Suprapubic skin (tissue), 4 donors: ENCODE measurements around the gene ZNF621. TPM values are rescaled to one million over a fixed set of nuclear protein-coding genes. Genes with fewer than 3 reads are reported as not detected.
"Not testable (repeated sequence)": the region's sequence is repeated elsewhere in the genome, so short reads cannot be mapped to it uniquely, and the experiment has no call there.

Experiments used
- DNase-seq, 2 donors: peaks; one replicate each; pipeline ENCODE4 v3.0.0-alpha.2; 2019; ENCODE audit warnings: low spot score in 2 of 2
- H3K27ac ChIP-seq: fragments of 200-600 bp; sonication (generic); one replicate; pipeline ENCODE4 v1.5.1; 2019
- H3K27me3 ChIP-seq: fragments of 200-600 bp; sonication (generic); one replicate; pipeline ENCODE4 v1.5.1; 2019
- H3K36me3 ChIP-seq: fragments of 200-600 bp; sonication (generic); one replicate; pipeline ENCODE4 v1.5.1; 2019
- H3K4me1 ChIP-seq: fragments of 200-600 bp; sonication (generic); one replicate; pipeline ENCODE4 v1.5.1; 2019
- H3K4me3 ChIP-seq: fragments of 200-600 bp; sonication (generic); one replicate; pipeline ENCODE4 v1.5.1; 2019; ENCODE audit warnings: mild to moderate bottlenecking
- H3K9me3 ChIP-seq: fragments of 200-600 bp; sonication (generic); one replicate; pipeline ENCODE4 v1.5.1; 2019
- EP300 ChIP-seq: sonication (generic); formaldehyde crosslinking; IDR thresholded peaks from one replicate; pipeline ENCODE4 v1.6.1; 2017; ENCODE audit warnings: antibody characterized with exemption
- POLR2A ChIP-seq, 2 donors: fragments of 450-650 bp; IDR thresholded peaks; one replicate each; pipeline ENCODE4 v1.6.1; 2017; ENCODE audit warnings: antibody characterized with exemption in 2 of 2, mild to moderate bottlenecking in 2 of 2, moderate library complexity in 2 of 2
- POLR2AphosphoS5 ChIP-seq, 3 donors: sonication (generic); formaldehyde crosslinking; IDR thresholded peaks; one replicate each; pipeline ENCODE4 v1.6.1; 2017; ENCODE audit warnings: antibody characterized with exemption in 3 of 3
- WGBS: methylation state at CpG from one replicate; pipeline ENCODE4 v1.1.5; 2018; 5-methylcytosine and 5-hydroxymethylcytosine counted together
- total RNA-seq, 4 donors: library from RNA; depleted of rRNA; stranded (reverse); fragments of >200 nt; gene quantifications; one replicate each; pipeline ENCODE4 v1.1.0, GENCODE V29; 2016
- TF ChIP-seq, protein P1 (sequence below), 2 donors: fragments of 200-600 bp in 1 of 2; fragments of 450-650 bp in 1 of 2; sonication (generic) in 1 of 2; IDR thresholded peaks; one replicate each; pipeline ENCODE4 v1.5.1; 2016 to 2019; ENCODE audit warnings: antibody characterized with exemption in 2 of 2, mild to moderate bottlenecking in 1 of 2, moderate library complexity in 1 of 2

ZNF621 gene
- total RNA-seq, 4 donors from 2014 or later, result 9.5 to 29.0 (median 14.6) TPM

DNA sequence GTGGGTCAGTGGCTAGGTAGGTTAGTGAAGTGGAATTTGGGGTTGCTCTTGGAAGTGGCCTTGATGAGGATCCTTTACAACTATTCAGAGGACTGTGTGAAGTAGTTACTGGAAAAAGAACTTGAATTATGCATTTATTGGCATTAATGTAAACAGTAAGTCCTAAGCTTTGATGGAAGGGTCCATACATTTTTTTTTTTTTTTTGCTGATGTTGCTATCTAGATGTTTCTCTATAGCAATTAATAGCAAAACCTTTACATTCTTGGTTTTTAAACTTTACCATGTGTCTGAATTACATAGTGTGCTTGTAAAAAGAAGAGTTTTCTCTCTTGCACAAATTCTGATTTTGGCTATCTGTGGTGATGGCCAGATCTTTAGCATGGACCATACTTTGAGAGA lies 9.5 kb downstream of the ZNF621 start:
- H3K36me3 ChIP-seq, result peaks cover 75% of the 10 kb centered on the region
- TF ChIP-seq POLR2A (IDR thresholded peaks at IDR 0.05), result no peak
- TF ChIP-seq, protein P1, sequence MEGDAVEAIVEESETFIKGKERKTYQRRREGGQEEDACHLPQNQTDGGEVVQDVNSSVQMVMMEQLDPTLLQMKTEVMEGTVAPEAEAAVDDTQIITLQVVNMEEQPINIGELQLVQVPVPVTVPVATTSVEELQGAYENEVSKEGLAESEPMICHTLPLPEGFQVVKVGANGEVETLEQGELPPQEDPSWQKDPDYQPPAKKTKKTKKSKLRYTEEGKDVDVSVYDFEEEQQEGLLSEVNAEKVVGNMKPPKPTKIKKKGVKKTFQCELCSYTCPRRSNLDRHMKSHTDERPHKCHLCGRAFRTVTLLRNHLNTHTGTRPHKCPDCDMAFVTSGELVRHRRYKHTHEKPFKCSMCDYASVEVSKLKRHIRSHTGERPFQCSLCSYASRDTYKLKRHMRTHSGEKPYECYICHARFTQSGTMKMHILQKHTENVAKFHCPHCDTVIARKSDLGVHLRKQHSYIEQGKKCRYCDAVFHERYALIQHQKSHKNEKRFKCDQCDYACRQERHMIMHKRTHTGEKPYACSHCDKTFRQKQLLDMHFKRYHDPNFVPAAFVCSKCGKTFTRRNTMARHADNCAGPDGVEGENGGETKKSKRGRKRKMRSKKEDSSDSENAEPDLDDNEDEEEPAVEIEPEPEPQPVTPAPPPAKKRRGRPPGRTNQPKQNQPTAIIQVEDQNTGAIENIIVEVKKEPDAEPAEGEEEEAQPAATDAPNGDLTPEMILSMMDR (IDR thresholded peaks at IDR 0.05), result no peak

DNA sequence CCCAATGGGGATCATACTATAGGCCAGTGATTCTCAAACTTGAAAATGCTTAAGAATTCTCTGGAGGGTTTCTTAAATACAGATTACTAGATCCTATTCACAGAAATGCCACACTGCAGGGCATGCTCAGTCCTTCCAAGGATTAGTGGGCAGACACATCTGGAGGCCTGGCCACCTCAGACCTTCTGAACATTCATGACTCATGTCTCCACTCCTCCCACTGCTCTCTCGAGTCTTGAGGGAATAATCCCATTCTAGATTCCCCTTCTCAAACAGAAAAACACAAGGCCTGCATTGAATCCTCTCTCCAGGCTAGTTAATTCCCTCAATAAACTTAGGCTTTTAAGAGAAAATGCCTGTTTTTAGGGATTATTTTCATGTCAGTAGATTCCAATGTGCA lies 22.1 kb downstream of the ZNF621 start:
- no peaks in the 10 kb centered on the region for H3K36me3 ChIP-seq
- no peaks in the 10 kb centered on the region for H3K27me3 ChIP-seq
- no peaks in the 10 kb centered on the region for H3K9me3 ChIP-seq
- no peak overlapping the region for H3K4me3 ChIP-seq
- H3K4me1 ChIP-seq, result no peaks in the 10 kb centered on the region
- no peak overlapping the region for H3K27ac ChIP-seq
- DNase-seq, result no peak
- TF ChIP-seq POLR2AphosphoS5 (IDR thresholded peaks at IDR 0.05) (no peak), EP300 (no peak), POLR2A (IDR thresholded peaks at IDR 0.05) (no peak)
- TF ChIP-seq, protein P1 (IDR thresholded peaks at IDR 0.05), result no peak
- 48% methylated on average over 1 of the region's 1 CpG for WGBS

More for the DNA sequence above, 9.5 kb downstream of the ZNF621 start:
- no peaks in the 10 kb centered on the region for H3K27me3 ChIP-seq
- no peak for DNase-seq
- H3K4me1 ChIP-seq, result no peaks in the 10 kb centered on the region
- H3K9me3 ChIP-seq, result peaks cover 14% of the 10 kb centered on the region
- no peak overlapping the region for H3K4me3 ChIP-seq
- no peak overlapping the region for H3K27ac ChIP-seq

DNA sequence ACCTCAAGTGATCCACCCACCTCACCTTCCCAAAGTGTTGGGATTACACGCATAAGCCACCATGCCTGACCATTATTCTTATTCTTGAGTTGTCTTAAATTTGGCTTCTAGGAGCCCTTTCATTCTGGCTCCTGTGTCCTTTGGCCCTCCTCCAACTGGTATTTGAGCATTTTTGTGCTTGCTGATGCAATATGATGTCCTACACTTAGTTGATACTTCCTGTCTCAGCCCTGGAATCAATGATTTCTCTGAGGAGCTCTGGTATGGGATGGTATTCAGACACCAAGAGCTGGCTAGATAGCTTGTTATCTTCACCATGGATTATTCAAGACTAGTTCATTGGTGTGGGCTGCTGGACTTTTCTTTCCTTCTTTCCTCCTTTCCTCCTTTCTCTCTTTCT lies 25.4 kb downstream of the ZNF621 start:
- WGBS, result 100% methylated on average over 1 of the region's 1 CpG
- no peaks in the 10 kb centered on the region for H3K36me3 ChIP-seq
- no peaks in the 10 kb centered on the region for H3K27me3 ChIP-seq
- H3K4me3 ChIP-seq, result no peak overlapping the region
- TF ChIP-seq, protein P1 (IDR thresholded peaks at IDR 0.05), result no peak
- no peak for DNase-seq
- H3K4me1 ChIP-seq, result no peaks in the 10 kb centered on the region
- no peak overlapping the region for H3K27ac ChIP-seq
- no peaks in the 10 kb centered on the region for H3K9me3 ChIP-seq

- no peak for DNase-seq
- Histone ChIP-seq H3K4me1 (no peaks in the 10 kb centered on the region), H3K27ac (no peak overlapping the region), H3K27me3 (no peaks in the 10 kb centered on the region), H3K36me3 (no peaks in the 10 kb centered on the region), H3K9me3 (no peaks in the 10 kb centered on the region), H3K4me3 (no peak overlapping the region)
- 75% methylated on average over 7 of the region's 7 CpGs for WGBS
- TF ChIP-seq, protein P1 (IDR thresholded peaks at IDR 0.05), result no peak
- TF ChIP-seq EP300, result no peak
- TF ChIP-seq POLR2A (IDR thresholded peaks at IDR 0.05), result no peak
- no peak for TF ChIP-seq POLR2AphosphoS5 (IDR thresholded peaks at IDR 0.05)
Measured at GRCh38 chr3:40557575-40558161, 32.9 kb downstream of the ZNF621 start.

GRCh38 chr3:40562482-40562881 lies 37.7 kb downstream of the ZNF621 start:
- WGBS, result 92% methylated on average over 9 of the region's 9 CpGs

DNA sequence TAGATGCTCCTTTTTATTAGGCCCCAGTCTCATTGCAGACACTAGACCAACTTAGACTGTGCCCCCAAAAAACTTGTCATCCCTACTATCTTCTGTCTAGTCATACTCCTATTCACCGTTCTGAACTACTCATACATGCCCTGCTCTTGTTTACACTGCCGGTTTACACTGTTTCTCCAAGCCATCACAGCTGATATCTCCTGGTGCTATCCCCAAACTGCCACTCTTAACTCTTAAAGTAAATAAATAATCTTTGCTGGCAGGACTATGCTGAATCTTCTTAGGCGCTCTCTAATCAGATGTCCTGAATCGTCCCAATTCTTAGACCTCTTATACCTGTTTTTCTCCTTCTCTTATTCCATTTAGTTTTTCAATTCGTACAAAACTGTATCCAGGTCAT lies 40.9 kb downstream of the ZNF621 start:
- not testable (repeated sequence) for H3K36me3 ChIP-seq, H3K4me1 ChIP-seq, DNase-seq, H3K4me3 ChIP-seq, H3K9me3 ChIP-seq, H3K27ac ChIP-seq, H3K27me3 ChIP-seq
- 90% methylated on average over 5 of the region's 5 CpGs for WGBS

More at GRCh38 chr3:40562482-40562881, 37.7 kb downstream of the ZNF621 start:
- not testable (repeated sequence) for H3K36me3 ChIP-seq, H3K9me3 ChIP-seq, DNase-seq, H3K4me3 ChIP-seq, H3K27ac ChIP-seq, H3K4me1 ChIP-seq, H3K27me3 ChIP-seq
